Endodermal cell (in vitro differentiated cells): Measurements from ENCODE around the gene IDH2. TPM values are rescaled to one million over a fixed set of nuclear protein-coding genes. Genes with fewer than 3 reads are reported as not detected.
A peak's percentile ranks its signal among the peaks of the same experiment; 100 is the strongest.

Source experiments
- DNase-seq: peaks from one replicate; pipeline ENCODE4 v3.0.0-alpha.2; 2017
- H3K27ac ChIP-seq: 2 replicates; pipeline ENCODE4 v1.5.1; 2013; ENCODE audit warnings: mild to moderate bottlenecking, low read depth, low read length, moderate library complexity
- H3K27me3 ChIP-seq: 2 replicates; pipeline ENCODE4 v1.6.1; 2013; ENCODE audit warnings: mild to moderate bottlenecking, low read length, moderate library complexity; ENCODE audit not compliant: insufficient read depth, control insufficient read depth, poor library complexity, severe bottlenecking
- H3K36me3 ChIP-seq: 2 replicates; pipeline ENCODE4 v1.7.0; 2013; ENCODE audit warnings: mild to moderate bottlenecking, low read length, moderate library complexity; ENCODE audit not compliant: control insufficient read depth, insufficient read depth
- H3K4me1 ChIP-seq: one replicate; pipeline ENCODE4 v1.7.0; 2013; ENCODE audit warnings: low read length; ENCODE audit not compliant: control insufficient read depth, insufficient read depth
- H3K4me3 ChIP-seq: 2 replicates; pipeline ENCODE4 v1.5.1; 2013; ENCODE audit warnings: mild to moderate bottlenecking, low read length, moderate library complexity
- H3K9ac ChIP-seq: 2 replicates; pipeline ENCODE4 v1.6.1; 2013; ENCODE audit warnings: mild to moderate bottlenecking, low read length, moderate library complexity; ENCODE audit not compliant: poor library complexity, severe bottlenecking; ENCODE audit errors: extremely low read depth
- H3K9me3 ChIP-seq: 2 replicates; pipeline ENCODE4 v1.6.1; 2013; ENCODE audit warnings: mild to moderate bottlenecking, low read length, moderate library complexity; ENCODE audit not compliant: control insufficient read depth
- H3K27ac Mint-ChIP-seq: 2 replicates; pipeline ENCODE4 v1.8.0; 2020; ENCODE audit warnings: mixed read lengths
- H3K27me3 Mint-ChIP-seq: 2 replicates; pipeline ENCODE4 v1.8.0; 2021; ENCODE audit warnings: mild to moderate bottlenecking, mixed read lengths; ENCODE audit not compliant: insufficient read depth
- H3K36me3 Mint-ChIP-seq: 2 replicates; pipeline ENCODE4 v1.8.0; 2020; ENCODE audit warnings: low read depth, mixed read lengths
- H3K4me1 Mint-ChIP-seq: 2 replicates; pipeline ENCODE4 v1.8.0; 2020; ENCODE audit warnings: mixed read lengths
- H3K4me3 Mint-ChIP-seq: 2 replicates; pipeline ENCODE4 v1.8.0; 2020; ENCODE audit warnings: mild to moderate bottlenecking, moderate library complexity, mixed read lengths
- H3K9me3 Mint-ChIP-seq: 2 replicates; pipeline ENCODE4 v1.8.0; 2020; ENCODE audit warnings: mild to moderate bottlenecking, mixed read lengths
- WGBS, 2 experiments: methylation state at CpG; one replicate each; pipeline versions ENCODE4 v1.1.5 to v1.1.7; 2013; ENCODE audit warnings: missing lambda C conversion rate in 2 of 2, mixed read lengths in 1 of 2; ENCODE audit not compliant: insufficient coverage in 1 of 2, insufficient read length in 1 of 2; 5-methylcytosine and 5-hydroxymethylcytosine counted together
- total RNA-seq, 2 donors: library from RNA; stranded (reverse); fragmentation: NEBNext Ultra II Directional in 1 of 2; extraction: Animal tissue kit (Norgen Biotek cat#: 25700) in 1 of 2; gene quantifications; 2 replicates in 1 of 2; 3 replicates in 1 of 2; pipeline ENCODE4 v1.2.1, GENCODE V29; 2021
- TF ChIP-seq, protein P1 (sequence below): fragments of 200-600 bp; sonication (generic); conservative IDR thresholded peaks from 2 replicates; pipeline ENCODE4 v1.5.0; 2021; ENCODE audit warnings: antibody characterized with exemption, mild to moderate bottlenecking

Gene IDH2
- total RNA-seq, 2 donors from 2014 or later, result 27.0 to 50.8 TPM

DNA sequence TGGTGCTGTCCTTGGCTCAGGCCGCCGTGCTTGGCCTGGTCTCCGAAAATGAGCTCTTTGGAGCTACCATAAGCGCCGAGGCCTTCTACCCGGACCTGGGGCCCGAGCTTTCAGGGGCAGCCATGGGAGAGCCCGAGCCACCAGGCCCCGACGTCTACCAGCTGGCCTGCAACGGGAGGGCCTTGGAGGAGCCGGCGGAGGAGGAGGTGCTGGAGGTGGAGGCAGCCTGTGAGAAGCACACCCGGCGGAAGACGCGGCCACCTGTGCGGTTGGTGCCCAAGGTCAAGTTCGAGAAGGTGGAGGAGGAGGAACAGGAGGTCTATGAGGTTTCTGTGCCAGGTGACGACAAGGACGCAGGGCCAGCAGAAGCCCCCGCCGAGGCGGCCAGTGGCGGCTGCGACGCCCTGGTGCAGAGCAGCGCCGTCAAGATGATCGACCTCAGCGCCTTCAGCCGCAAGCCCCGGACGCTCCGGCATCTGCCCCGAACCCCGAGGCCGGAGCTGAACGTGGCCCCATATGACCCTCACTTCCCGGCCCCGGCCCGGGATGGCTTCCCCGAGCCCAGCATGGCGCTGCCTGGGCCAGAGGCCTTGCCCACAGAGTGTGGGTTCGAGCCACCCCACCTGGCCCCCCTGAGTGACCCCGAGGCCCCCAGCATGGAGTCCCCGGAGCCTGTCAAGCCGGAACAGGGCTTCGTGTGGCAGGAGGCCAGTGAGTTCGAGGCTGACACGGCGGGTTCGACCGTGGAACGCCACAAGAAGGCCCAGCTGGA is 34.9 kb downstream of the IDH2 start:
- 96% methylated on average over 36 to 55 of the region's 55 CpGs for WGBS, 2 experiments
- no peak overlapping the region for H3K27ac ChIP-seq
- H3K4me3 Mint-ChIP-seq, result no peak overlapping the region

DNA sequence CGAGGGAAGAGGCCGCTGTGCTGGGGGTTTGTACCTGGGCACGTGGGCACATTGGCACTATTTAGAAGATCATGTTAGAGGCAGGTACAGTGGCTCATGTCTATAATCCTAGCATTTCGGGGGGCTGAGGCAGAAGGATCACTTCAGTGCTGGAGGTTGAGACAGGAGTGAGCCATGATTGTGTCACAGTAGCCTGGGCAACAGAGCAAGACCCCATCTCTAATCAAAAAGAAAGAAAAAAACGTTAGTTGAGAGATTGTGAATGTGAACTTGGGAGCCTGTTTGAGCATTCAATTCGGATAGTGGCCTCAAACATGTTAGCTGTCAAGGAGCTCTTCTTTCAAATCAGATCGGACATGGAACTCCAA is 36.6 kb downstream of the IDH2 start:
- 94 to 97% methylated on average over 3 to 6 of the region's 7 CpGs for WGBS, 2 experiments
- Histone ChIP-seq H3K27ac (no peak overlapping the region), H3K4me3 (no peak overlapping the region), H3K27me3 (no peaks in the 10 kb centered on the region), H3K36me3 (peaks cover 9% of the 10 kb centered on the region), H3K9ac (no peak overlapping the region), H3K4me1 (peaks cover 11% of the 10 kb centered on the region), H3K9me3 (no peaks in the 10 kb centered on the region)
- H3K4me1 Mint-ChIP-seq, result peaks cover 19% of the 10 kb centered on the region
- no peaks in the 10 kb centered on the region for H3K27me3 Mint-ChIP-seq
- TF ChIP-seq, protein P1, sequence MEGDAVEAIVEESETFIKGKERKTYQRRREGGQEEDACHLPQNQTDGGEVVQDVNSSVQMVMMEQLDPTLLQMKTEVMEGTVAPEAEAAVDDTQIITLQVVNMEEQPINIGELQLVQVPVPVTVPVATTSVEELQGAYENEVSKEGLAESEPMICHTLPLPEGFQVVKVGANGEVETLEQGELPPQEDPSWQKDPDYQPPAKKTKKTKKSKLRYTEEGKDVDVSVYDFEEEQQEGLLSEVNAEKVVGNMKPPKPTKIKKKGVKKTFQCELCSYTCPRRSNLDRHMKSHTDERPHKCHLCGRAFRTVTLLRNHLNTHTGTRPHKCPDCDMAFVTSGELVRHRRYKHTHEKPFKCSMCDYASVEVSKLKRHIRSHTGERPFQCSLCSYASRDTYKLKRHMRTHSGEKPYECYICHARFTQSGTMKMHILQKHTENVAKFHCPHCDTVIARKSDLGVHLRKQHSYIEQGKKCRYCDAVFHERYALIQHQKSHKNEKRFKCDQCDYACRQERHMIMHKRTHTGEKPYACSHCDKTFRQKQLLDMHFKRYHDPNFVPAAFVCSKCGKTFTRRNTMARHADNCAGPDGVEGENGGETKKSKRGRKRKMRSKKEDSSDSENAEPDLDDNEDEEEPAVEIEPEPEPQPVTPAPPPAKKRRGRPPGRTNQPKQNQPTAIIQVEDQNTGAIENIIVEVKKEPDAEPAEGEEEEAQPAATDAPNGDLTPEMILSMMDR, result no peak
- no peaks in the 10 kb centered on the region for H3K9me3 Mint-ChIP-seq
- no peak overlapping the region for H3K4me3 Mint-ChIP-seq
- peaks cover 17% of the 10 kb centered on the region for H3K36me3 Mint-ChIP-seq
- no peak for DNase-seq
- H3K27ac Mint-ChIP-seq, result no peak overlapping the region

More for the DNA sequence above, 34.9 kb downstream of the IDH2 start:
- Histone ChIP-seq H3K4me1 (peaks cover 8% of the 10 kb centered on the region), H3K9ac (no peak overlapping the region), H3K9me3 (no peaks in the 10 kb centered on the region), H3K27me3 (no peaks in the 10 kb centered on the region), H3K36me3 (peaks cover 20% of the 10 kb centered on the region), H3K4me3 (no peak overlapping the region)
- H3K4me1 Mint-ChIP-seq, result peaks cover 15% of the 10 kb centered on the region
- no peak overlapping the region for H3K27ac Mint-ChIP-seq
- TF ChIP-seq, protein P1, result no peak
- no peak for DNase-seq
- H3K36me3 Mint-ChIP-seq, result peaks cover 23% of the 10 kb centered on the region
- no peaks in the 10 kb centered on the region for H3K9me3 Mint-ChIP-seq
- no peaks in the 10 kb centered on the region for H3K27me3 Mint-ChIP-seq

DNA sequence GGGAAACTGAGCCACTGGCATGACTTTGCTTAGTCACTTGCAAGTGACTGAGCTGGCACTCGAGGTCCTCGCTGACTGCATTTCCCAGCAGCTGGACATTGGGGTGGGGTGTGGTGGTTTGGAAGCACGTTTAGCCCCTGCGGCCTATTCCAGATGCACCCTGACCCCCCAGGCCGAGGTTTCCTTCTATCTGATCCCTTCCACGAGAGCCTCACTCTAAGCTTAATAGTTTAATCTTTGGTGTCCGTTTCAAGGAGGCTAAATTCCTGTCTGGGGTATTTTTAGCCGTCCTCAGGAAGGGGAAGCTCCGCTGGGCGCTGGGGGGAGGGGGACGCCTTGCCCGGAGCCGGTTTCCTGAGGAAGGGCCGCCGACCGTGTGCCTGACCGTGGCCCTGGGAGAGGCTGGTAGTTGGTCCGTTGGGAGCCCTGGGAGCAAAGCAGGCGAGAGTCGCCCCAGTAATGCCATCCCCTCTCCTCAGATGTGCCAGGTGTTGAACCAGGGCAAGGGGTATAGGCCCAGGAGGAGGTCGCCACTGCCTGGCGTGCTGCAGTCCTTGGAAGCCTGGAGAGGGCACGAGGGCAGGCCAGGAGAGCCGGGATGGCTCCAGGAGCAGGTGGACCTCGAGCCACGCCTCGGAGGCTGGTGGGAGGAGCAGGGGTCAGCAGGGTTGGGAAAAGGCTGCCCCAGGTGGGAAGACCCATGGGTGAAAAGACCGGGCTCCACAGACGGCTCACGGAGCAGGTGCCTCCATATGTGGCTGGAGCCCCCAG is 37.2 kb downstream of the IDH2 start:
- H3K36me3 ChIP-seq, result peaks cover 9% of the 10 kb centered on the region
- Mint-ChIP-seq H3K4me3 (no peak overlapping the region), H3K27me3 (no peaks in the 10 kb centered on the region), H3K27ac (no peak overlapping the region), H3K9me3 (no peaks in the 10 kb centered on the region), H3K36me3 (peaks cover 17% of the 10 kb centered on the region), H3K4me1 (peaks cover 20% of the 10 kb centered on the region)
- H3K27me3 ChIP-seq, result no peaks in the 10 kb centered on the region
- H3K27ac ChIP-seq, result no peak overlapping the region
- no peak overlapping the region for H3K4me3 ChIP-seq
- H3K9me3 ChIP-seq, result no peaks in the 10 kb centered on the region
- peaks cover 11% of the 10 kb centered on the region for H3K4me1 ChIP-seq
- DNase-seq, result peak; percentile 66
- 80 to 88% methylated on average over 15 to 30 of the region's 30 CpGs for WGBS, 2 experiments
- H3K9ac ChIP-seq, result no peak overlapping the region
- TF ChIP-seq, protein P1, result no peak
